Astrocyte of the spinal cord (primary cell): ENCODE data around the gene FGD4.

Source experiments
- DNase-seq: peaks from one replicate; pipeline ENCODE4 v3.0.0; 2011; ENCODE audit warnings: low read depth, low spot score
- H3K4me3 ChIP-seq: 2 replicates; pipeline ENCODE4 v1.5.1; 2011; ENCODE audit warnings: low read depth, mild to moderate bottlenecking, low read length, moderate library complexity
- in situ Hi-C: cut with HindIII; loops from 2 replicates; pipeline ENCODE4 v1.10.0; 2017; ENCODE audit warnings: low sequenced_read_pairs
- TF ChIP-seq, protein P1 (sequence below): IDR thresholded peaks from 2 replicates; pipeline ENCODE4 v1.5.1; 2012; ENCODE audit warnings: low read depth, mild to moderate bottlenecking, low read length, inconsistent platforms

FGD4 gene

DNA sequence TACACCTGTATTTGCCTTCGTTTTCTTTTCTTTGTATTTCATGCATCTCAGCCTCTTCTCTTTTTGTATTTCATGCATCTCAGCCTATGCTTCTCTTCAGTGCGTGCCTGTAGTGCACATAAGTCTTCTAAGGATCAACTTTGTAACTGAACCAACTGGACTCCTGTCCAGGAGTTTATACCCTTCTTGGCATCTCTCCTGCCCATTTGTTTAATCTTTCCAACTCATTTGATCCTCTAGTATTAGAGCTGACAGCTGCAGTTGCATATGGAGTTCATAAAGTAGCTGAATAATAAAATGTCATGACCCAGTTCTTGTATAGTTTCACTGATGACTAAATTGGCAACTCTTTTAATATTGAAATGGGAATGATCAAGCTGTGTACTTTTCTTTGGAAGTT lies 89.7 kb downstream of the FGD4 start:
- in situ Hi-C loops, result no loop called here
- no peak for DNase-seq
- TF ChIP-seq, protein P1, sequence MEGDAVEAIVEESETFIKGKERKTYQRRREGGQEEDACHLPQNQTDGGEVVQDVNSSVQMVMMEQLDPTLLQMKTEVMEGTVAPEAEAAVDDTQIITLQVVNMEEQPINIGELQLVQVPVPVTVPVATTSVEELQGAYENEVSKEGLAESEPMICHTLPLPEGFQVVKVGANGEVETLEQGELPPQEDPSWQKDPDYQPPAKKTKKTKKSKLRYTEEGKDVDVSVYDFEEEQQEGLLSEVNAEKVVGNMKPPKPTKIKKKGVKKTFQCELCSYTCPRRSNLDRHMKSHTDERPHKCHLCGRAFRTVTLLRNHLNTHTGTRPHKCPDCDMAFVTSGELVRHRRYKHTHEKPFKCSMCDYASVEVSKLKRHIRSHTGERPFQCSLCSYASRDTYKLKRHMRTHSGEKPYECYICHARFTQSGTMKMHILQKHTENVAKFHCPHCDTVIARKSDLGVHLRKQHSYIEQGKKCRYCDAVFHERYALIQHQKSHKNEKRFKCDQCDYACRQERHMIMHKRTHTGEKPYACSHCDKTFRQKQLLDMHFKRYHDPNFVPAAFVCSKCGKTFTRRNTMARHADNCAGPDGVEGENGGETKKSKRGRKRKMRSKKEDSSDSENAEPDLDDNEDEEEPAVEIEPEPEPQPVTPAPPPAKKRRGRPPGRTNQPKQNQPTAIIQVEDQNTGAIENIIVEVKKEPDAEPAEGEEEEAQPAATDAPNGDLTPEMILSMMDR, result no peak
- H3K4me3 ChIP-seq, result no peak overlapping the region

DNA sequence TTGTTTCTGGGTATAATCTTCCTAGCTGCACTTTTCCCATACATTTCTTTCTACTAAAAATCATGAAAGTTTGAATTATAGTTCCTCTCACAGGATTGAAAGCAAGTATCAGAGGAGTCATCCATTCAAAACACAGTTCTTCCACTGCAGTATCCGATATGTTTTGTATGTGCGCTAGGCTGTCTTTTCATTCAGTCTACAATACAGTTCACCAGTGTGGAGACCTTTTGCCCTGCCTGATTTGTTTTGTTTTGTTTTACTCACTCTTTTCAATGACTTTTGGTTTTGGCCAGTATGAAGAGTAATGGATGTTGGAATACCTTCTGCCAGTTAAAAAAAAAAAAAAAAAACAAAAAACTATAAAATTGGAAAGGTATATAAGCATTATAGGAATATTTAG lies 91.4 kb downstream of the FGD4 start:
- no peak overlapping the region for H3K4me3 ChIP-seq
- in situ Hi-C loops, result no loop called here
- TF ChIP-seq, protein P1, result no peak
- DNase-seq, result no peak

DNA sequence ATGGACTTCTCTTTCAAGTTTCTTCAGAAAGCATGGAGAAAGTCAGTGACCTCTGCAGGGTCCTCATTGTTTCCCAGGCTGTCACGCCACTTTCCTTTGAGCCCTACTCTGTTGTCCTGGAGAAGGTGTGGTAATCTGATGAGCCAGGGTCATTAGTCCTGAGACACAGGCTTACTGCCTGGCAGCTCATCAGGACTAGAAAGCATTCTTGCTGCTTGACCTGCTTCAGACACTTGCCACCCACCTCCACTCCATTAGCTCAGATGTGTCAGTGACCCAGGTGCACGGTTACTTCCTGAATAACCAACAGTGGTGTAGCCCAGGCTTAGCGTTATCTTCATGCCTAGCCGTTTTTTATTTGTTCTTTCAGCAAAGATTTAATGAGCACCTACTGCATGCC lies 93.9 kb downstream of the FGD4 start:
- no peak for DNase-seq
- in situ Hi-C loops, result no loop called here
- H3K4me3 ChIP-seq, result no peak overlapping the region
- TF ChIP-seq, protein P1, result no peak

DNA sequence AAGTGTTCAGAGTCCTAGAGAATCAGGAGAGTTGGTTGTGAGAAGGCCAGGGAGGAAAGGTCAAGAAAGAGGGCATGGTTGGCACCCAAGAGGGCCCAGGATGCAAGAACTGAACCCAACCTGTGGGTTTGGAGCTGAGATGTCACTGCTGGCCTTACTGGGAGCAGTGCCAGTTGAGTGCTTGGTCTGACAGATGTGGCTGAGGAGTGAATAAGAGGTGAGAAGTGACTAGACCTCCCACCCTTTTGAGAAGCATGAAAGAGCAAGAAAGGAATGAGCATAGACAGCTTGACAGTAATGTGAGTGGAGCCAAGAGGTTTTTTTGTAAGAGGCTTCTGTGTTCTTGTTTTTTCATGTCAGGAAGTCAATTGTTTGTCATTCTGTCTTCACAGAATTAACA lies 95.3 kb downstream of the FGD4 start:
- in situ Hi-C loops, result no loop called here
- DNase-seq, result no peak
- TF ChIP-seq, protein P1, result no peak
- H3K4me3 ChIP-seq, result no peak overlapping the region

DNA sequence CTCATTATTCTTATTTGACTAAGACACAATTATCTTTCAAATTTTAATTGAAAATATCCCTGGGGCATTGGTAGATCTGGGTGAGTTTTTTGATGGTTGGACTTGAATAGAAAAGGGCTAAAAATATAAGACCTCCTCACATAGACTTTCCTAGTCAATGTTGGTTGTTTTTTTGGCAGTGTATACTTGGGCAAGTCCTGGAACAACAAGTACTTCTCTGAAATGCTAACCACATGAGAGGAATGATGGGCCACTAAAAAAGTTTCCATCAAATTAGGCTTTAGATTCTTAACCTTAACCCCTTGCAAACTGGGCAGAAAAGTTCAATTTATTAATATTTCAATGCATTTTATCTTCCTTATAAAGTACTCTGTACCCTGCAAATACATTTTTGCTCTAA lies 97.6 kb downstream of the FGD4 start:
- H3K4me3 ChIP-seq, result no peak overlapping the region
- DNase-seq, result no peak
- in situ Hi-C loops, result no loop called here
- TF ChIP-seq, protein P1, result no peak

DNA sequence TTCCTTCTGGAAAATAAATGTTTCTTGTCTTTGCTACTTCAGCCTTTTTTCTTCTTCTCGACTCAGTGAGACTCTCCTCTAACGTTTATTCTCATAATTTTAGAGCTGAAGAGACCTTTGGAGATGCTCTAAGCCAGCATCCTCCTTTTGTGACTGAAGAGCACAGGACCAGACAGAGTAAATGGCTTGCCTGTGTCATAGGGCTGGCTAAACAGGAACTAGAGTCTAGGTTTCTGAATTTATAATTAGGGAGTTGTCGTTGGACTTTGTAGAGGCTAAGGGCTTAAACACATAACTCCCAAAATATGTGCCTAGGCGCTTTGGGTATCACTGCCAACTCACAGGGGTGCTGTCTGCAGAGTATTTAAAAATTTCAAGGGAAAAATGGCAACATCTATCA lies 98.5 kb downstream of the FGD4 start:
- TF ChIP-seq, protein P1, result no peak
- in situ Hi-C loops, result no loop called here
- no peak for DNase-seq
- H3K4me3 ChIP-seq, result no peak overlapping the region

DNA sequence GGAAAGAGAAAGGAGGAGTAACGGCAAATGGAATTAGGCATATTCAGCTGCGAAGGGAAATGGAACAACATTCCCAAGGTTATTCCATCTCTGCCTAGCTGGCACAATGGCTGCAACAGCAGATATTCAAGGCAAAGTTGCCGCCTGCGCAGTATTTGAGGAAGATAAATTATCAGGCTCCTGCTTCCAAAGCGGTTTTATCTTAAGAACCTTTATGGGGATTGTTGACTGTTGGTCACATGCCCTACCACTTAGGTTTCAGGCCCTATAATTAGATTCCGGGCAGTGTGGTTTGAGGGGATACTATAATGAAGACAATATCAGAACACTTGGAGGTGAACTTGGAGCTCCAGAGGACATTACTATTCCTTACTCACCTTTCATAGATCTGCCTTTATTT lies 99.7 kb downstream of the FGD4 start:
- TF ChIP-seq, protein P1, result no peak
- H3K4me3 ChIP-seq, result no peak overlapping the region
- DNase-seq, result no peak
- in situ Hi-C loops, result no loop called here
